HG03097 (cell line): ENCODE data around the gene CNTROB.
"Not testable (repeated sequence)": the region's sequence is repeated elsewhere in the genome, so short reads cannot be mapped to it uniquely, and the experiment has no call there.

ENCODE experiments used
- ATAC-seq: cut with Tn5 transposase; IDR thresholded peaks from one replicate; pipeline ENCODE4 v1.9.1; 2021; ENCODE audit not compliant: unreplicated experiment, low FRiP score

The CNTROB gene

GRCh38 chr17:7943291-7943690, 11.3 kb downstream of the CNTROB start:
- no peak for ATAC-seq

DNA sequence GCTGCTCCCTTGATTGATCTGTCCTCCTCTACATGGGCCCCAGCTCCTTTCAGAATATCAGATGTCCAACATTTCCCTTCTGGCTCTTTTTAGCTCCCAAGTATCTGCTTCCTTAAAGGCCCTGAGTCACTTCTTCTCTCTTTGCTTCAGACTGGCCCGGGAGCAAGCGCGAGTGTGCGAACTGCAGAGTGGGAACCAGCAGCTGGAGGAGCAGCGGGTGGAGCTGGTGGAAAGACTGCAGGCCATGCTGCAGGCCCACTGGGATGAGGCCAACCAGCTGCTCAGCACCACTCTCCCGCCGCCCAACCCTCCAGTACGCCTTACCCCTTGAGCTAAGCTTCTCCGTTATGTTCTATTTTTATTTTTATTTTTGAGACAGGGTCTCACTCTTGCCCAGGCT, 12.3 kb downstream of the CNTROB start:
- ATAC-seq = no peak

GRCh38 chr17:7945651-7946050, 13.6 kb downstream of the CNTROB start:
- ATAC-seq = no peak

DNA sequence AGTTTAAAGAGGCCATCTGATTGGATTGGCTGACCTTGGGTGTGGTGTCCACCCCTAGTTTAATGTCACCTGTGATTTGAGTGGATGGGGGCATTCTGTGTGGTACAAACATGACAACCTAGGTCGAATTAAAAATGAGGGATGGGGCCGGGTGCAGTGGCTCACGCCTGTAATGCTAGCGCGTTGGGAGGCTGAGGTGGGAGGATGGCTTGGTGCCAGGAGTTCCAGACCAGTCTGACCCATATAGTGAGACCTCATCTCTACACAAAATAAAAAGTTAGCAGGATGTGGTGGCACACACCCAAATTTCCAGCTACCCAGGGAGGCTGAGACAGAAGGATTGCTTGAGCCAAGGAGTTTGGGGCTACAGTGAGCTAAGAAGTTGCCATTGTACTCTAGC, 14.4 kb downstream of the CNTROB start:
- ATAC-seq = no peak

DNA sequence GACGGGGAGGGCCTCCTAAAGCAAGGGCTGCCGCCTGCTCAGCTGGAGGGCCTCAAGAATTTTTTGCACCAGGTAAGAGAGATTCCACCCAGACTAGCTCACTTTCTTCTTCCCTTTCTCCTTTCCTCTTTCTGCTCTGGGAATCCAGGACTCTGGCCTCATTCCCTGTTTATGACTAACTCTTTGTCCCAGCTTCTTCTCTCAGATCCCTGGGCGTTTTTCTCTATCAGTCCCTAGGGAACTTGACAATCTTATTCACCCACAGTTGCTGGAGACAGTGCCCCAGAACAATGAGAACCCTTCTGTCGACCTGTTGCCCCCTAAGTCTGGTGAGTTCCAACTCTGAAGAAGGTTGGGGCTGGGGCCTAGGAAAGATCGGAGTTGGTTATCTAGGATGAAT, 15.6 kb downstream of the CNTROB start:
- no peak for ATAC-seq

GRCh38 chr17:7950578-7950977, 18.6 kb downstream of the CNTROB start:
- ATAC-seq = no peak

DNA sequence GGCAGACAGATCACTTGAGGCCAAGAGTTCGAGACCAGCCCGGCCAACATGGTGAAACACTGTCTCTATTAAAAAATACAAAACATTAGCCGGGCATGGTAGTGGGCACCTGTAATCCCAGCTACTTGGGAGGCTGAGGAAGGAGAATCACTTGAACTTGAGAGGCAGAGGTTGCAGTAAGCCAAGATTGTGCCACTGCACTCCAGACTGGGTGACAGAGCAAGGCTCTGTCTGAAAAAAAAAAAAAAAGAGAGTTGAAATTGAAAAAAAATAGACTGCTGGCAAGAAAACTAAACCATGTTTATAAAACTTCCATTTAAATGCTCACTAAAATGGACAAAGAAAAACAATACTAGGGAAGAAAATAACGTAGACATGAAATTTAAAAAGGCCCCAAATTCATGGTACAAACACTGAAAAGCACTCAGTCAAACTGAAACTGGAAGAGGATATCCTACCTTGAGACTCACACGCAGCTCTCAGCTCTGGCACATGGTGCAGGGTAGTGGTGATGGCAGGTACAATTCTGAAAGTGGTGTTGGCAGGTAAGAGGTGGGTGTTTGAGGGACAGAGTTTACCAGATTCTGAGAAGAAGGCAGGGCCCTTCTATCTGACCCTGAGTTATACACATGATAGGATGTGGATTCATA, 19.3 kb downstream of the CNTROB start:
- no peak for ATAC-seq

- not testable (repeated sequence) for ATAC-seq
These were observed 21.3 kb downstream of the CNTROB start for GRCh38 chr17:7953266-7953665.

GRCh38 chr17:7955414-7956227, 23.6 kb downstream of the CNTROB start:
- ATAC-seq = no peak

DNA sequence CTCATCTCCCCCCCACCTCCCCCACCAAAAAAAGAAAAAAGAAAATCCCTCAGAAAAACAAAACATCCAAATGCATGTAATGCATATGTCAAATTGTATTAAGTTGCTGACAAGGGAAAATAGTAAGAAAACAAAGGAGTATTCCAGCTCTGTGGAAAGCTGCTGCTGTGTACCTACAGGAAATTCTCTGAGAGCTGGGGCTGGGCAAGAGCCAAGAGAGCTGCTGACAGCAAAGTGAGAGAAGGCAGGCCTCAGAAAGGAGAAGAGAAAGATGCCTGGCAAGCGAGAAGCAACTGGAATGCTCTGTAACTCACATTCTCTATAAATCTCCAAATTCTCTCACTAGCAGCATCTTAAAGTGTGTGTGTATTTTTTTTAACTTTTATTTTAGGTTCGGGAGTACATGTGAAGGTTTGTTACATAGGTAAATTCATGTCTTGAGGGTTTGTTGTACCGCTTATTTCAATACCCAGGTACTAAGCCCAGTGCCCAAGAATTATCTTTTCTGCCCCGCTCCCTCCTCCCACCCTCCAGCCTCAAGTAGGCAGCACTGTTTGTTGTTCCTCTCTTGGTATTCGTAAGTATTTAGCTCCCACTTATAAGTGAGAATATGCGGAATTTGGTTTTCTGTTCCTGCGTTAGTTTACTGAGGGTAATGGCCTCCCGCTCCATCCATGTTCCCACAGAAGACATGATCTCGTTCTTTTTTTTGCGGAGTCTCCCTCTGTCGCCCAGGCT, 24.4 kb downstream of the CNTROB start:
- ATAC-seq = no peak

DNA sequence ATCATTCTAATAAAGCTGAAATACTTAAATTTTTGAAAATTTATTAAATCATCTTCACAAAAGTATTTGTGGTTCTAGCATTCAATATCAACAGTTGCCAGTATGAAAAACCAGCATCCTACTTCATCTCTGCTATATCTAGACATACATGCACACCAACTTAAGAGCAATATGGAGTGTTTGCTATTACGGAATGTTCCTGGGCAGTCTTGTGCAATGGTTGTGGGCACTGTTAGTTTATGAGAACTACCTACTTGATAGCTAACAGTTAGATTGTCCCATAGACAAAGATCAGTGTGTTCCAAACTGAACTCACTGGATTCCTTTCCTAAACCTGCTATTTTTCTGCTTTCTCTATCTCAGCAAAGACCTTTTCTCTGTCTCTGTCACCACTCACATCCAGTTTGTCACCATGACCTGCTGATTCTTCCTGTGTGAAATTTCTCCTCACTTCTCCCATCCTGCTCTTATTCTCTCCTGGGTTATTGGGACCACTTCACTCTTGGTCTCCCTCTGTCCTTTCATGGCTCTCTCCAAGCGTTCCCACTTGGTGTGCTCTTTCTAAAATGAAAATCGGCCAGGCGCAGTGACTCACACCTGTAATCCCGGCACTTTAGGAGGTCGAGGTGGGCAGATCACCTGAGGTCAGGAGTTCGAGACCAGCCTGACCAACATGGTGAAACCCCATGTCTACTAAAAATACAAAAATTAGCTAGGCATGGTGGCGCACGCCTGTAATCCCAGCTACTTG, 27.7 kb downstream of the CNTROB start:
- ATAC-seq = no peak

GRCh38 chr17:7961421-7961820, 29.4 kb downstream of the CNTROB start:
- no peak for ATAC-seq

DNA sequence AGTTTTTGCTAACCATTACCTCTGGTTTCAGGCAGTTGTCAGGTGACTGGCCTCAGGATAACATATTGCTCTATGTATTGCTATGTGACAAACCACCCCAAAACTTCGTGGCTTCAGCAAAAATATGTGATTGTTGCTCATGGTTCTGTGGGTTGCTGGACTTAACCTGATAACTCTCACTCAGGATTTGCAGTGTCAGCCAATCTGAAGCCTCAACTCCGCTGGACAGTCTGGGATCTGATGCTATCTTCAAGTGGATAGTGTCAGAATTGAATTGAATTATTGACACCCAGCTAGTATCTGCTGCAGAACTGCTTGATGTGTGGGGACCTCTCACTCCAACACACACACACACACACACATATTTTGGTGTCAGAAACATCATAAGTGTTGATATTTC, 35.7 kb downstream of the CNTROB start:
- ATAC-seq = no peak

GRCh38 chr17:7969433-7969832, 37.4 kb downstream of the CNTROB start:
- ATAC-seq = no peak

DNA sequence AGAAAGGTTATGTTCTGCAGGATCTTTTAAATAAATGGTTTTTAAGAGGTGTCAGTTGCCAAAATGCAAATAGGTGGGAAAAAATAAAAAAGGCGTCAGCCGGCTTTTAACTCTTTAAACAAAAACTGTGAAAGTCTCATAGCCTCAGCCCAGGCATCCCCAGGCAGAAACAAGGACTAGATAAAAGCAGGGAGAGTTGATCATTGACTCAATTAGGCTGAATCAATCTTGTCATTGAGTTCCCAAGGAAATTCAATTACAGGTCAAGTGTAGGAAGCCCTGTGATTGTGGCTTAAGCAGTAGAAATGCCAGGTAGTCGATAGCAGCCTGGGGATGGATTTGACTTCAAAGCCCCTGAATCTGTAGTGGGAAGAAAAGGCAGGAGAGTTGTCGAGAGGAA, 39.6 kb downstream of the CNTROB start:
- ATAC-seq = no peak

DNA sequence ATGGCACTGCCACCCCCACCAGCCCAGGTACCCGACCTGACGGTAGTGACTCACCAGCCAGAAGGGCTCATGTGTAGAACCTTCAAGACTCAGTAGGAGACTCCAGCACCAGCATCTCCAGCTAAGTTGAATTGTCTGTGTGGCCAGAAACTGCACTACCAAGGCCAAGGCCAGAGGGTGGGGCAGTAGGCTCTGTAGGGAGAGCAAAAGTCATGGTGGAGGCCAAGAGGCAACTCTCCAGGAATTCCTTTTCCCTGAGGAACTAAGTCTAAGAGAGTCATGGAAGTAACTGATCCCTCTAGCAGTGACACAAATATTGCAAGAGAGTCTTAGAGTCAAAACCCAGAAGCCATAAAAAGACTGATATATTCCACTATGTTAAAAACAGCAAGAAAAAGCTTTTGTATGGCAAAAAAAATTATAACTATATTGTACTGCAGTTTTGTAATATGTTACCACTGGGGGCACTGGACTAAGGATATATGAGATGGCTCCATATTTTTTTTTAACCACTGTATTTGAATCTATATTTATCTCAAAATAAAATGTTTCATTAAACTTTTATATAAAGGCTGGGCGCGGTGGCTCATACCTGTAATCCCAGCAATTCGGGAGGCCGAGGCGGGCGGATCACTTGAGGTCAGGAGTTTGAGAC, 40.3 kb downstream of the CNTROB start:
- no peak for ATAC-seq

DNA sequence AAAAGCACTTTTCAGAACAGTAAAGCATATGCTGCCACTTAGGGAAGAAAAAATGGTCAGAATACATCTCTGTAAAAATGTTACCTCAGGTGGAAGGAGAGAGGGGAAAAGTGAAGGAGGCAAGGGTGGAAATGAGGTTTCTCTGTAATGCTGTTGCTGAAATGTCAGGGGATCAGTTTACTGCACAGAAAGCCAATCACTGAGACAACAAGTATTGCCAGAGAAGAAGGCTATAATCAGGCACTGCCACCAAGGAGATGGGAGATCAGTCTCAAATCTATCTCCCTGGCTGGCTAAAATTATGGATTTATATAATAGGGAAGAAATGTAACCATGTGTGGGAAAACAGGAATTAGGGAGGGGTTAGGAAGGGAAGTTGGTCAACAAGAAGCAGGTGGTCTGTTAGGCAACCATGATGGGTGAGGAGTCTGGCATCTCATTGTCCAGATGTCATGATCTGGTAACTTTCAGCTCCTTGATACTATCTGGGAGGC, 42.7 kb downstream of the CNTROB start:
- no peak for ATAC-seq

- no peak for ATAC-seq
These were observed 45.0 kb downstream of the CNTROB start for GRCh38 chr17:7977039-7977438.

DNA sequence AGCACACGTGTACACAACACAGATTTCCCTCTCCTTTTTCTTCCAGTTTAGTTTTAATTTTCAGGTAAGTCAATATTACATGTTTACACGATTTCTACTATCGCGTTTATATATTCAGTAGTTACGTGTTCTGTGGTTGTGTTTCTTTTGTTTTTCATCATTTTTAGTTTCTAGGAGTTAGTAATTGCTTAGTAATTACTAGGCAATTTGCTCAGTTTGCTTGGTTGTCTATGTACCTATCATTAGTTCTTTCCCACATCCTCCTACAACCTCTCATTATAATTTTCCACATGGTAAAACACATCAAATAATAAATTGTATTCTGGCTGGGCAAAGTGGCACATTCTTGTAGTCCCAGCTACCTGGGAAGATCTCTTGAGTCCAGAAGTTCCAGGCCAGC, 45.8 kb downstream of the CNTROB start:
- no peak for ATAC-seq

DNA sequence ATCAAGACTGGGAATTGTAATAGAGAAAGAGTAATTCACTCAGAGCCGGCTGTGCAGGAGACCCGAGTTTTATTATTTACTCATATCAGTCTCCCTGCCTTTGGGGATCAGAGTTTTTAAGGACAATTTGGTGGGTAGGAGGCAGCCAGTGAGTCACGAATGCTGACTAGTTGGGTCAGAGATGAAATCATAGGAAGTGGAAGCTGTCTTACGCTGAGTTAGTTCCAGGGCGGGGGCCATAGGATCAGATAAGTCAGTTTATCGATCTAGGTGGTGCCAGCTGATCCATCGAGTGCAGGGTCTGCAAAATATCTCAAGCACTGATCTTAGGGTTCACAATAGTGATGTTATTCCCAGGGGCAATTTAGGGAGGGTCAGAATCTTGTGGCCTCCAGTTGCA, 50.2 kb downstream of the CNTROB start:
- ATAC-seq = no peak
